Measurements from ENCODE around the gene FMN1.

The FMN1 gene

GRCh38 chr15:33048255-33048654, 146.3 kb downstream of the FMN1 start:
- DNase-seq (ENCODE audit: low read depth): no peak

DNA sequence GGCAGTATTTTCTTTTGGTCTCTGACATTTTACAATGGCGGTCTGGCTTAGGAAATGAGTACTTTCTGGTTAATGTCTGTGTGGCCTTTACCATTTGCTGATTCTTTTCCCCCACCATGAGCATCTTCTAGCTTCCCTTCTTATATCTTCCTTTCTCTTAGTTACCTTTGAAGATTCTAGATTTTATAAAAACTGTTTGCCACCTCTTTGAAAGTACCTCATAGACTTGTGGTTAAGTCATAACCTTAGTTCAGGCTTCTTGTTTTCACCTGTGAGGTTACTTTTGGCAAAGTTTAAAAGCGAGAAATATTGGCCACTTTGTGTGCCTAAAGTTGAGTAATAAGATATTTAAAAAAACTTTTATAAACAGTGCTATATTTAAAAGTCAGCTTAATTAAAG, 147.4 kb downstream of the FMN1 start:
- DNase-seq (ENCODE audit: low read depth): no peak

- no peak for DNase-seq (ENCODE audit: low read depth)
Measured at GRCh38 chr15:33046329-33046728, 148.2 kb downstream of the FMN1 start.

GRCh38 chr15:33045066-33045810, 149.3 kb downstream of the FMN1 start:
- no peak for DNase-seq (ENCODE audit: low read depth)

GRCh38 chr15:33044598-33044997, 149.9 kb downstream of the FMN1 start:
- DNase-seq (ENCODE audit: low read depth): no peak

- DNase-seq (ENCODE audit: low read depth): no peak
Measured at GRCh38 chr15:33043636-33044035, 150.9 kb downstream of the FMN1 start.

GRCh38 chr15:33040496-33040895, 154.0 kb downstream of the FMN1 start:
- DNase-seq (ENCODE audit: low read depth): no peak

DNA sequence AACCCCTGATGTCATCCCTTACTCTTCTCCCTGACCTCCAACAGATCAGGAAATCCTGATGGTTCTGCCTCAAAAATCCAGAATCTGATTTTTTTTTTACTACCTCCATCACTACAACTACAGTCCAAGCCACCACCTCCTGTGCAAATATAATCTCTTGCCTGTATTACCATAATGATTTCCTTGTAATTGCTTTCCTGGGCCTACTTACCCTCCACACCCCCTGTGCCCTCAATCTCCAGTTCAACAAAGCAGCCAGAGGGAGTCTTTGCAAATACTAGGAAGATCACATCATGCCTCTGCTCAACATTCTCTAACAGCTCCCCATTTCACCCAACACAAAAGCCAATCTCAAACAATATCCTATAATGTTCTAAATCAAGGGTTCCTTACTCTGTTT, 159.9 kb downstream of the FMN1 start:
- no peak for DNase-seq (ENCODE audit: low read depth)

- DNase-seq (ENCODE audit: low read depth): no peak
Measured at GRCh38 chr15:33032053-33032452, 162.5 kb downstream of the FMN1 start.

- DNase-seq (ENCODE audit: low read depth): no peak
Measured at GRCh38 chr15:33031324-33031821, 163.1 kb downstream of the FMN1 start.

DNA sequence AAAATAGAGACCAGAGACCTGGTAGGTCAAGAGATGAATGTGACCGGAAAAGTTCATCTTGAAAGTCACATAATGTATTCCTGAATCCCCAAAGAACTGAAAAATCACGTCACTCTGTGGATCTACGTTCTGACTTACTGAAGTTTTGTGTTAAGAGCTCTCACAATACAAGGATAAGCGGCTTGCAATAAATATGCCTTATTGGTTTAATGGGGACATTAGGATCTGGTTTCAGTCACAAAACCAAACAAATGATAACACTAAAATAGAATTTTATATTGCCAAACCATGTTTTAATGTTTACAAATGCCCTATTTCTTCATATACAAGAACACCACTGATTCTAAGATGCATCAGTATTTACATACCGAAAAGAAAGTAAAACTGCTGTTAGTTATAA, 164.2 kb downstream of the FMN1 start:
- no peak for DNase-seq (ENCODE audit: low read depth)

GRCh38 chr15:33029109-33029652, 165.3 kb downstream of the FMN1 start:
- no peak for DNase-seq (ENCODE audit: low read depth)

DNA sequence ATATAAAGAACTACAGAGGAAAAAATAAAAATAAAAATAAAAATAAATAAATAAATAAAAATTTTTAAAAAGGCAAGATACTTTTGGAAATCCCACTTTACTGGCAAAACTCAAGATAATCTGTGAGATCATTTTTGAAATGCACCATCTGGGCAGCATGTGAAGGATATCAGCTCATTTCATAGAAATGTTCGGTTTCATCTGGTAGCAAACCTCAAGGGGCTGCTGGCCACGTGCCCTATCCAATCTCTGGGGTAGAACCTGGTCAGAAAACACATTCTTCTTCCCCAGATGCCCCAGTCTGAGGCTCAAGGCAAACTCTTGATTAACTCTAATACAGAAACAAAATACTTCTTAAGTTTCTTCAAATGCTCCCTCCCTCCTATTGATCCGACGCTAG, 166.0 kb downstream of the FMN1 start:
- DNase-seq (ENCODE audit: low read depth): no peak

DNA sequence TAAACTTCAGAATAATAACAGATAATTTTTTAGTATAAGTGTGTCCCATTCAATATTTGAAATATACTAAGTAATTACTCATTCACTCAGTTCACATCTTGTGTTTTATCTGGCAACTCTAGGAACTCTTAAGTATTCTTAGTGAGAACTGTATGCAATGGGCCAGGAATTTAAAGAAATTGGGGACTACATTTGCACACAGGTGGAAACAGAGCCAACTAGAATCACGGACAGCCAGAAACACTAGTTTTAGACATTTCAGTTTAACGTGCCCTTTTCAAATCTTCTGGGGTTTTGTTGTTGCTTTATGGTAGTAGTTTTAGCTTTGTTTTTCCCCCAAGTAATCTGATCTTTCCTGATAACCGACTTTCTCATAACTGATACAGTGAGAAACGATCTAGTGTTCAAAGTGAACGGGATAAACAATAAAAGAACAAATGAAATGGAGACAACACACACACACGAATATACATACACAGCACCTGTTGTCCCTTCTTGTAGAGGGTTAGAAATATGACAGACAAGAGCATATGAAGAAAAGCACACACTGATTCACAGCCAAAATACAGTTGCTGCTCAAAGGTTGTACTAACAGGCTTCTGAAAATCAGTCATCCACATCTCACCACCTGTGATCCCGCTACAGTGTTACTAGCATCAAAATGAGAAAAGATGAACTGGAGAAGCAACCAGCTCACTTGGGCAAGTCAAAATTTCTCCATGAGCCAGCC, 167.0 kb downstream of the FMN1 start:
- no peak for DNase-seq (ENCODE audit: low read depth)

- DNase-seq (ENCODE audit: low read depth): no peak
Measured at GRCh38 chr15:33026614-33027013, 167.9 kb downstream of the FMN1 start.

- no peak for DNase-seq (ENCODE audit: low read depth)
Measured at GRCh38 chr15:33022629-33023028, 171.9 kb downstream of the FMN1 start.

GRCh38 chr15:33021806-33022389, 172.6 kb downstream of the FMN1 start:
- DNase-seq (ENCODE audit: low read depth): no peak

- no peak for DNase-seq (ENCODE audit: low read depth)
Measured at GRCh38 chr15:33019354-33019981, 175.0 kb downstream of the FMN1 start.

GRCh38 chr15:33016405-33017024, 178.0 kb downstream of the FMN1 start:
- DNase-seq (ENCODE audit: low read depth): no peak

GRCh38 chr15:33014586-33014985, 179.9 kb downstream of the FMN1 start:
- DNase-seq (ENCODE audit: low read depth): no peak

DNA sequence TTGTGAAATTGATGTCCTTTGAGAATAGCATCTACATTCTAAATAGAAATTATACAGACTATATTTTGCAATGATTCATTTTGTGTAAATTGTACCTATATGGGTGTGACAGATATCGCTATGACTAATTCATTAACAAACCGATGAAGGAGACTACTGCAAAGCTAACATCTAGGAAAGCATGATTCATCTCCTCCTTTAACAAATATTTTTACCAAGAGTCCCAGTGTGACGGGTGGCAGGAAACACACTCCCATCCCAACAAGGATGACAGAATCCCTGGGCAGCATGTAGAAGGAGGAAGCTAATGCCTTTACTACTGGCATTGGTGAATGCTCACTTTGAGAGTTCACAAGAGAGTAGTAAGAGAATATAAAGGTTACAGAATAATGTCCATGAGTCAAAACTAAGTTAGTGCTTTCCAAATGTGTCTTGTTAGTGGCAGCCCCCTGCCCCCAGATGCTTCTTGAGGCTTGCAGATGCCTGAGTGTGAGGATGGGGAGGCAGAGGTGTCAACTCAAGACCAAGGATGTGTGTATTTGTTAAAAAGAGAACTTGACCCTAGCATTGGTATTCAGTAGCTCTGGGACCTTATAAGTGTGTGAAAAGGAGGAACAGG, 180.6 kb downstream of the FMN1 start:
- no peak for DNase-seq (ENCODE audit: low read depth)

All from T follicular helper cell (primary cell).